HEK293 (cell line): ENCODE data around the gene FOLR2.
"Not testable (repeated sequence)": the region's sequence is repeated elsewhere in the genome, so short reads cannot be mapped to it uniquely, and the experiment has no call there.

ENCODE experiments used
- REST ChIP-seq: fragments of 450-650 bp; formaldehyde crosslinking; IDR thresholded peaks from 2 replicates; pipeline ENCODE4 v1.5.1; 2016; ENCODE audit warnings: missing biosample characterization, missing genetic modification characterization
- TCF7L2 ChIP-seq: IDR thresholded peaks from 2 replicates; pipeline ENCODE4 v1.6.1; 2011; ENCODE audit warnings: low read depth, mild to moderate bottlenecking, inconsistent platforms, low read length, moderate library complexity, borderline replicate concordance
- ZBTB17 ChIP-seq: fragments of 450-650 bp; formaldehyde crosslinking; IDR thresholded peaks from 2 replicates; pipeline ENCODE4 v1.5.1; 2016; ENCODE audit warnings: missing biosample characterization, missing genetic modification characterization
- ZBTB21 ChIP-seq: fragments of 450-650 bp; formaldehyde crosslinking; IDR thresholded peaks from 2 replicates; pipeline ENCODE4 v1.5.1; 2017; ENCODE audit warnings: missing biosample characterization, missing genetic modification characterization
- ZNF114 ChIP-seq: fragments of 450-650 bp; formaldehyde crosslinking; IDR thresholded peaks from 2 replicates; pipeline ENCODE4 v1.5.0; 2017; ENCODE audit warnings: missing biosample characterization, missing genetic modification characterization
- ZNF133 ChIP-seq: fragments of 450-650 bp; formaldehyde crosslinking; IDR thresholded peaks from 2 replicates; pipeline ENCODE4 v1.5.1; 2016; ENCODE audit warnings: missing biosample characterization, missing genetic modification characterization
- ZNF155 ChIP-seq: fragments of 450-650 bp; formaldehyde crosslinking; IDR thresholded peaks from 2 replicates; pipeline ENCODE4 v1.5.1; 2016; ENCODE audit warnings: missing biosample characterization, missing genetic modification characterization
- TF ChIP-seq, protein P1 (sequence below): fragments of 450-650 bp; formaldehyde crosslinking; IDR thresholded peaks from 2 replicates; pipeline ENCODE4 v1.5.1; 2016; ENCODE audit warnings: missing biosample characterization, missing genetic modification characterization

- not testable (repeated sequence) for TF ChIP-seq REST (tag by site-specific recombination); ZNF155 (tag by site-specific recombination); ZBTB17; ZNF114 (tag by site-specific recombination); ZNF133; TCF7L2; ZBTB21
- TF ChIP-seq, protein P1, sequence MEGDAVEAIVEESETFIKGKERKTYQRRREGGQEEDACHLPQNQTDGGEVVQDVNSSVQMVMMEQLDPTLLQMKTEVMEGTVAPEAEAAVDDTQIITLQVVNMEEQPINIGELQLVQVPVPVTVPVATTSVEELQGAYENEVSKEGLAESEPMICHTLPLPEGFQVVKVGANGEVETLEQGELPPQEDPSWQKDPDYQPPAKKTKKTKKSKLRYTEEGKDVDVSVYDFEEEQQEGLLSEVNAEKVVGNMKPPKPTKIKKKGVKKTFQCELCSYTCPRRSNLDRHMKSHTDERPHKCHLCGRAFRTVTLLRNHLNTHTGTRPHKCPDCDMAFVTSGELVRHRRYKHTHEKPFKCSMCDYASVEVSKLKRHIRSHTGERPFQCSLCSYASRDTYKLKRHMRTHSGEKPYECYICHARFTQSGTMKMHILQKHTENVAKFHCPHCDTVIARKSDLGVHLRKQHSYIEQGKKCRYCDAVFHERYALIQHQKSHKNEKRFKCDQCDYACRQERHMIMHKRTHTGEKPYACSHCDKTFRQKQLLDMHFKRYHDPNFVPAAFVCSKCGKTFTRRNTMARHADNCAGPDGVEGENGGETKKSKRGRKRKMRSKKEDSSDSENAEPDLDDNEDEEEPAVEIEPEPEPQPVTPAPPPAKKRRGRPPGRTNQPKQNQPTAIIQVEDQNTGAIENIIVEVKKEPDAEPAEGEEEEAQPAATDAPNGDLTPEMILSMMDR (tag by site-specific recombination), result not testable (repeated sequence)
These were observed 47.5 kb upstream of the FOLR2 start for GRCh38 chr11:72169046-72169555.
